AG09319 (cell line): ENCODE results near the gene C17orf58.
A peak's percentile ranks its signal among the peaks of the same experiment; 100 is the strongest.

ENCODE experiments used
- DNase-seq: peaks from one replicate; pipeline ENCODE4 v3.0.0-alpha.2; 2010; ENCODE audit warnings: low read depth; ENCODE audit errors: extremely low read depth
- TF ChIP-seq, protein P1 (sequence below): IDR thresholded peaks from 2 replicates; pipeline ENCODE4 v1.5.1; 2011; ENCODE audit warnings: low read depth, mild to moderate bottlenecking, inconsistent platforms, low read length, moderate library complexity

The C17orf58 gene

DNA sequence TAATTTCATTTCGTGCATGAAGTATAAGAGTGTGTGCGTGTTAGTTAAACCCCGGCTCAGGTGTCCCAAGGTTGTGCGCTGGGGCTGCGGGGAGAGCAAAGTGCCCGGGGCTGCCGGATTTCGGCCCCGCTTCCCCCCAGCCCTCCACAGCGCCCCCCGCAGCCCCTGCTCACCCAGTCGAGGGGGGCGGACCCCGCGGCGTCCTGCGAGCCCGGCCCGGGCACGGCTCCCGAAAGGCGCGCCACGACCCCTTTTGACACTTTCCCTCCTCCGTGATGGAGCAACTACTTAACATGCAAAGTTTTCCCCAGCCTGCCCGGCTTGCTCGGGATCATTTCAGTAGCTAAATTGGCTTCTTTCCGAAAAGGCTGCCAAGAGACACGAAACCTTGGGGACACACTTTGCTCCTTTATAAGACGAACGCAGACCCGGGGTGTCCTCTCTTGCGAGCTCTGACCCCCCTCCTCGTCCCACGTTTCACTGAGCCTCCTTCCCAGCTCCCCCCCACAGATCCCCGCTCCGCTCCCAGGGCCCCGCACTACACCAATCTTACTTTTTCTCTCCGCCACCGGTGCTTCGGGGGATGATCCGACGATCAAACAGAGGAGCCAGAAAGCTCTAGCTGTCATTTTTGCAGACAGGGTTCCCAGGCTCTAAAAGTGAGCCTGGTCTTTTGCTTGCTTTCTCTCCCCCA, 552 bp downstream of the C17orf58 start:
- no peak for DNase-seq
- TF ChIP-seq, protein P1, sequence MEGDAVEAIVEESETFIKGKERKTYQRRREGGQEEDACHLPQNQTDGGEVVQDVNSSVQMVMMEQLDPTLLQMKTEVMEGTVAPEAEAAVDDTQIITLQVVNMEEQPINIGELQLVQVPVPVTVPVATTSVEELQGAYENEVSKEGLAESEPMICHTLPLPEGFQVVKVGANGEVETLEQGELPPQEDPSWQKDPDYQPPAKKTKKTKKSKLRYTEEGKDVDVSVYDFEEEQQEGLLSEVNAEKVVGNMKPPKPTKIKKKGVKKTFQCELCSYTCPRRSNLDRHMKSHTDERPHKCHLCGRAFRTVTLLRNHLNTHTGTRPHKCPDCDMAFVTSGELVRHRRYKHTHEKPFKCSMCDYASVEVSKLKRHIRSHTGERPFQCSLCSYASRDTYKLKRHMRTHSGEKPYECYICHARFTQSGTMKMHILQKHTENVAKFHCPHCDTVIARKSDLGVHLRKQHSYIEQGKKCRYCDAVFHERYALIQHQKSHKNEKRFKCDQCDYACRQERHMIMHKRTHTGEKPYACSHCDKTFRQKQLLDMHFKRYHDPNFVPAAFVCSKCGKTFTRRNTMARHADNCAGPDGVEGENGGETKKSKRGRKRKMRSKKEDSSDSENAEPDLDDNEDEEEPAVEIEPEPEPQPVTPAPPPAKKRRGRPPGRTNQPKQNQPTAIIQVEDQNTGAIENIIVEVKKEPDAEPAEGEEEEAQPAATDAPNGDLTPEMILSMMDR = no peak

DNA sequence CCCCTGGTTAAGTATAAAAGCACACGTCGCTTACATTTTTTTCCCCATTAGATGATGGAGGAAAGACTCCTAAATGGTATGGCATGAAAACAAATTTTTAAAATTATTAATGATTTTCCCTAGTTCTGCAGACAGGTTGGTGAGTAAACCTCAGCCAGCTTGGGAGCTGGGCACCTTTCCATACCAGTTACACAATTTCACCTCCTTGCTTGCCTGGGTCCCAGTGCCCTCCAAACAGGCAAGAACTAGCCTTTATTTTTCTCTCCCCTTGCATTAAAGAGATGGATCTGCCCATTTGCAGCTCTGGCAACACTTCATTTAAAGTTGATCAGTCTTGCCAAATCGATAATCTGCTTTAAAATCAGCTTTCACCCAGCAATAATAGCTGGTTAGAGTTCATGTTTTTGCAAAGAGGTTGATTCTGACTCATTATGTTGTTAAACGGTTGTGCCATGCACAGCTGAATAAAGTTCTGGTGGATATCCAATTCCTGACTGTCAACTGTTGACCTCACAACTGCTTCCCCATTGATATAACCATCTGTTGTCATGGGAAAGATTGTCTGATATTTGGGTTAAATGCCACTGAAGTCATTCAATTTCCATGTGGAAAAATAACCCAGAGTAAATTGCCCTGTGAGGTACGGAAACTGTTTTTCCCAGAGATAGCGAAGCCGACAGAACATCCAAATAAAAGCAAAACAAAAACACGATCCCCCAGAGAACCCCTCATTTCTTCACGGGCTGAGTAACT, 1.3 kb downstream of the C17orf58 start:
- peak; percentile 81 for DNase-seq
- TF ChIP-seq, protein P1 = no peak

DNA sequence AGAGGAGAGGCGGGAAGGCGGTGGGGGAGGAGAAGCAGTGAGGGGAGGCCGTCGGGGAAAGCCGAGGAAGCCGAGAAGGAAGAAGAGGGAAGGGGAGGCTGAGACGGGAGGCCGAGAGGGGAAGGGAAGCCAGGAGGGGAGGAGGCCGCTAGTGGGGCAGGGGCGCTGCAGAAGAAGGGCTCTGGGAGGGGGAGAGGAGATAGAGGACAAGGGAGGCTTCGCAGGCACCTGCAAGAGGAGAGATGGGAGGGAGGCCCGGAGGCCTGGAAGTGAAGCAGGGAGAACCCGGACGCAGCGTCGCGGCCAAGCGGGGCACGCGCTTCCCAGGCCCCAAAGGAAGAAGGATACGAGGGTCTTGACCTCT, 2.3 kb downstream of the C17orf58 start:
- TF ChIP-seq, protein P1 = no peak
- DNase-seq = no peak

- TF ChIP-seq, protein P1 = no peak
- DNase-seq = peak; percentile 66
Observed at GRCh38 chr17:67993153-67993997, 2.9 kb downstream of the C17orf58 start.

DNA sequence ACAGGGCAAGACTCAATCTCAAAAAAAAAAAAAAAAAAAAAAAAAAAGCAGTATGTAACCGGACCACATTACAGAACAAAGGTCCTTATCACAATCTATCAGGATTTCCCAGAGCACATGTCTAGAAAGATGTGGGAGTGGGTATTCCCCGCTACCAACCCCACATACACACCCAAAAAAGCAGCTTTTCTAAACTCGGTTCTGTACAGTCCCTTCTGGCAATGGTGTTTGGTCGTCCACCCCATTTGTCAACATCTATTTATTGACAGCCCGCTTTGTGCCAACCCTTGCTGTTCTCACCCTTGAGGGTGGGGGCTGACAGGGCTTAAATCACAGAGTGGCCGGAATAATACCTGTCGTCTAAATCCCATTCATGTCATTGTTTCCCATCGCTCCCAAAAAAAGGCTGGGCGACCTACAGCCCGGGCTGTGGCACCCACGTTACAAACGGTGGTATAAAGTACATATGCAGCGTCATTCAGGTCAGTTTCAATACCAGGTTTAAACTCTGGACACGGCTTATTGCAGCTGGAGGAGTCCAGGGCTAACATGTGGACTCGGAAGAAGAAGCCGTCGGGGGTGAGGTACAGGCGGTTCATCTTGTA, 3.6 kb downstream of the C17orf58 start:
- no peak for DNase-seq
- TF ChIP-seq, protein P1 = no peak; the same call in 1 of the 2 replicates

GRCh38 chr17:67990909-67991308, 5.4 kb downstream of the C17orf58 start:
- no peak for DNase-seq
- TF ChIP-seq, protein P1 = no peak
